ENCODE data around the gene KCNAB1.
"Not testable (repeated sequence)": the region's sequence is repeated elsewhere in the genome, so short reads cannot be mapped to it uniquely, and the experiment has no call there.

KCNAB1 gene

DNA sequence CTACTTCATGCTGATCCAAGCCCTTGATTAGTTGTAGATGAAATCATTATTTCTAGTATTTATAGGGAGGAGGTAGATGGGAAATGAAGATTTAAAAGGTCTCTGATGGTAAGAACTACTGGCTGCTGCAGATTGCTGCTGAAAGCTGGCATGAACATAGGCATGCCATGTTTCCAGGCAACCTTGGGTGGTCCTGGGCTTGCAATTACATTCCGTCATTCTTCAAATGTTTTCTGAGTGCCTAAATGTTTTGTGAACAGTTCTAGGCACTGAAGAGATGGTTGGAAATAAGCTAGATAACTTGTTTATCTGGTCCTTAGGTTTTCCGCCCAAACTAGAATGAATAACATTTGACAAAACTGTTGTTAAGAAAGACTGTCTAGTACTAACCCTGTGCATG lies 95.8 kb downstream of the KCNAB1 start:
- no peak for DNase-seq (ENCODE audit: low read depth in 2 of 2, low spot score in 1 of 2)

DNA sequence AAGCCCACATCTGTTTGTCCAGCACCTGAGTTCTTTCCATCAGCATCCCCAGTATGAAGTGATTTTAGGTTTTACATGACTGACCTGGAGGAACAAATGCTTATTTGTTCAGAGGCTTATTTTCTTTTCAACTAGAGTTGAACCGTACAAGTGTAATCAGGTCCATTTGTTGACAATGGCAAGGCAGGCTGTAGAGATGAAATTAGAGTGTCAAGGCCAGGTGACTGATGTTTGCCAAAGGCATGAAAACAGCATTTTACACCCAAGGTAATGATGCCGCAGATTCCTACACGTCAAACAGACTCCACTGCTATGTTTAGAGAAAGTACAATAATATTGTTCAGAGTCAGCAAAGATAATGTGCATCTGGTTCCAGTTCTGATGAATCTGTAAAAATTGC lies 96.5 kb downstream of the KCNAB1 start:
- no peak for DNase-seq (ENCODE audit: low read depth in 2 of 2, low spot score in 1 of 2)

DNA sequence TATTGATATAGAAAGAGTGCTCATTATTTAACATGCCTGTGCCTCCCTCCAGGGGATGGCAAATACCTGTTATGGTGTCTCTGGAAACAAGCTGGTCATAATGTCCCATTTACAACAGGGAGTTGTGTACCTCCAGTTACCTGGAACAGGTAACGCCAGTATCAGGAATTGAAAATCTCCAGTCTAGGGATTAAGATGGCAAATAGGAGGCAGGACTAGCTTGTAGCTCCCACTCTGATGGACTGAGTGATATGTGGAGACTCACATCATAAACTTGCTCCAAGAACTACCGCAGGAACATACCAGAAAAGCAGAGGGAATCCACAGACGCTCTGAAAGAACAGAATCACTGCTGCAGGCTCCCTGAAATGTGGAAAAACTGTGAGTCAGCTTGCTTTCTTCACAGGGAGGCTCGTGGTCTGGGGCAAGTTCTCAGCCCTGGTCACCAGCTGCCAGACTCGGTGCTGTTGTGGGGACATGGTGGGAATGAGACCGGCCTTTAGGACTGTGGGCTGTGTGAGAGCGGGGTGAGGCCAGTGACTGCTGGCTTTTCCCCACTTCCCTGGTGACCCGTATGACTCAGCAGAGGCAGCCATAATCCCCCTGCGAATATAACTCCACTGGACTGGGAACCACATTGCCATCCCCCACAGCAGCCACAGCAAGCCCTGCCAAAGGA lies 97.4 kb downstream of the KCNAB1 start:
- no peak for DNase-seq (ENCODE audit: low read depth in 2 of 2, low spot score in 1 of 2)

DNA sequence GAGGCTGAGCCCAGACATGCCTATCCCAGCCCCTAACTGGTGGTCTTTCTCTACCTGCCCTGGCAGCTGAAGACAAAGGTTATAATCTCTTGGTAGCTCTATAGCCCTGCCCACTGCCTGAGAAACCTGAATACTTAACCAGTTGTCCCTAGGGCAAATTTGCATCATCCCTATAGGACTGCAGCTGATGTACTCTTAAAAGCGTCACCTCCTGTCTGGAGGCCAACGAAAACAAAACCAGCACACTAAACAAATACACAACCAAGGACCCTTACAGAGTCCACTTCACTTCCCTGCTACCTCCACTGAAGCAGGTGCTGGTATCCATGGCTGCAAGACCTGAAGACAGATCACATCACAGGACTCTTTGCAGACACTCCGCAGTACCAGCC lies 98.0 kb downstream of the KCNAB1 start:
- DNase-seq (ENCODE audit: low read depth in 2 of 2, low spot score in 1 of 2): no peak

DNA sequence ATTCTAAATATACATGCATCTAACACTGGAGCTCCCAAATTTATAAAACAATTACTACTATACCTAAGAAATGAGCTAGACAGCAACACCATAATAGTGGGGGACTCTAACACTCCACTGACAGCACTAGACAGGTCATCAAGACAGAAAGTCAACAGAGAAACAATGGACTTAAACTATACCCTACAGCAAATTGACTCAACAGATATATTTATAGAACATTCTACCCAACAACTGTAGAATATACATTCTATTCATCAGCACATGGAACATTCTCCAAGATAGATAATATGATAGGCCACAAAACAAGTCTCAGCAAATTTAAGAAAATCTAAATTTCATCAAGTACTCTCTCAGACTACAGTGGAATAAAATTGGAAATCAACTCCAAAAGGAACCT lies 102.0 kb downstream of the KCNAB1 start:
- DNase-seq (ENCODE audit: low read depth in 2 of 2, low spot score in 1 of 2): not testable (repeated sequence)

DNA sequence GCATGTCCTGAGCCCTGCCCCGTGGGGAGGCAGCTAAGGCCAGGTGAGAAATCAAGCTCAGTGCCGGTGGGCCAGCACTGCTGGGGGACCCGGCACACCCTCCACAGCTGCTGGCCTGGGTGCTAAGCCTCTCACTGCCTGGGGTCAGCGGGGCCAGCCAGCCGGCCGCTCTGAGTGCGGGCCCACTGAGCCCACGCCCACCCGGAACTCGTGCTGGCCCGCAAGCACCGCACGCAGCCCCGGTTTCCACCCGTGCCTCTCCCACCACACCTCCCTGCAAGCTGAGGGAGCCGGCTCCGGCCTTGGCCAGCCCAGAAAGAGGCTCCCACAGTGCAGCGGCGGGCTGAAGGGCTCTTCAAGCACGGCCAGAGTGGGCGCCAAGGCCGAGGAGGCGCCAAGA lies 103.7 kb downstream of the KCNAB1 start:
- not testable (repeated sequence) for DNase-seq (ENCODE audit: low read depth in 2 of 2, low spot score in 1 of 2)

DNA sequence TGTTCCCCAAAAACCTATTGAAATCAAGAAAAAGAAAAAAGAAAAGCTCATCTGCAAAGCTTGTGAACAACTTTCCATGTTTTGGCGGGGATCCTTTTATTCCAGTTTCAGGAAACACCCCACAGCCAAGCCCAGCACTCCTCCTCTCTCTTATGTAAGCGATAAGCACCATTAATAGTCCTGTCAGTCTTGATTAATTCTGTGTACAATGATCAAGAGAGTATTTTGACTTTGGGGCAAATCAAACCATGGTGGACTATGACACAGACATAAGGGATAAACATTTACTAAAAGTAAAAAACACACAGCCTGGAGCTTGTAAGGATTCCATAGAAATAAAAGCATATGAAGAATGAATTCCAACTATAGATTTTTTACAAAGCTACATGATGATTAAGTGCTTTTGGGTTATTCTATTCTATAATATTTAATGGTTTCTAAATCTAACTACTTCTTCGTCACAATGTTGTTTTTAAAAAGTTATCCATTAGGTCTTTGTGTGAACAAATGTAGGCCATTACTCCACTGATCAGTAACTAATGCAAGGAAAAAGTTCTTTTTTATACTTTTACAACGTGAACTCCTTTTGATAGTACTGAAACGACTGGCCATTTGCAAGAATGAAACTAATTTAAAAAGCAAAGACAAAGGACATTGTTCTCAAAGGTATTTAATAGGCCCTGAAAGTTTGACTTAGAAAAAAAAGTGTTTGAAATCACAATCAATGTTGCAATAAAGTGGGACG lies 106.5 kb downstream of the KCNAB1 start:
- DNase-seq (ENCODE audit: low read depth in 2 of 2, low spot score in 1 of 2): no peak

DNA sequence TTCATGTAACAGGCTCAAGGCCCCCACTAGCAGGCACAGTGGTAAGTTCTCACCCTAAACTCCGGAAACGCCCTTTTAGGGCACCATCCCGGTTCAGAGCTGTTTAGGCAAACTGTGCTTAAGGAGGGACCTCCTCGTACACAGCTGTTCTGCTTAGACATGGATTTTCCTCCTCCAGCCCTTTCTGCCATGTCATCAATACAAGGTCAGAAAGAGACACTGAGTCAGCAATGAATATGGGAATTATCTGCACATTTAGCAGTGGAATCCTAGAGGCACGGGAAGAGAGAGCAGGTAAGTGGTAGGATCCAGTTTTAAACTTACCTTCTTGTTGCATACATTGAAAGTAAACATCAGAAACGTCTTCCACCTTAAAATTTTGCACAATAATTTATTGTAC lies 107.3 kb downstream of the KCNAB1 start:
- no peak for DNase-seq (ENCODE audit: low read depth in 2 of 2, low spot score in 1 of 2)

DNA sequence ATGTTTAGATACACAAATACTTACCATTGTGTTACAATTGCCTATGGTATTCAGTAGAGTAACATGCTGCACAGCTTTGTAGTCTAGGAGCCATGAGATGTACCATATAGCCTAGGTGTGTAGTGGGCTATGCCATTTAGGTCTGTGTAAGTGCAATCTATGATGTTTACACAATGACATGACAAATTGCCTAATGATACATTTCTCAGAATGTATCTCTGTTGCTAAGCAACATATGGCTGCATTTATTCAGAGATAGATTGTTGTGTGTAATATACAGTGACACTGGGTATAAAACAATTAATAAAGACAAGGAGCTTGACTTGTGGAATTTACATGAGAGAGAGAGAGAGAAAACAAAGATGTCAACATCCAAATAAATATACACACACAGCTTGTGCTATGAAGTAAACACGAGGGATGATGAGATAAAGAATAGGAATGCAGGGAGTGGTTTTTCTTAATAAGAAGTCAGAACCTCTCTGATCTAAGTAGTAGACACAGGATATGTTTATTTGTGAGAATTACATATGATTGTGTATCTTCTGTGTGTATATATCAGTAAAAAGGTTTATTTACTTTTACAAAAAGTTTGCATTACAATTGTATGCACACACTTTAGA lies 110.0 kb downstream of the KCNAB1 start:
- no peak for DNase-seq (ENCODE audit: low read depth in 2 of 2, low spot score in 1 of 2)

DNA sequence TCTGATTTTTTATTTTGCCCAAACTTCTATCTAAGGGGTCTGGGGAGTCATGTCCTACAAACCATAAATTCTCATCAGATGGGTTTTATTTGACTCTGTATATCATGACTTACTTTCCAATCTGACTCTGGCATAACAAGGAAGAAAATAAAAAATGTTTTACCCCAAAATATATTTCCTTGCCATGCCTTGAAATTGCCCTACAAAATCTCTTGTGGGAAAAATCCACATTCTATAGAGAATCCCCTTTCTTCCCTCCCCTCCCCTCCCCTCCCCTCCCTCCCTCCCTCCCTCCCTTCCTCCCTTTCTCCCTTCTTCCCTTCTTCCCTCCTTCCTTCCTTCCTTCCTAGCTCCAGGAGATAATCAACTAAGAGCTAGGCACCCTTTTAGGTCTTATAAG lies 110.8 kb downstream of the KCNAB1 start:
- DNase-seq (ENCODE audit: low read depth in 2 of 2, low spot score in 1 of 2): not testable (repeated sequence)

DNA sequence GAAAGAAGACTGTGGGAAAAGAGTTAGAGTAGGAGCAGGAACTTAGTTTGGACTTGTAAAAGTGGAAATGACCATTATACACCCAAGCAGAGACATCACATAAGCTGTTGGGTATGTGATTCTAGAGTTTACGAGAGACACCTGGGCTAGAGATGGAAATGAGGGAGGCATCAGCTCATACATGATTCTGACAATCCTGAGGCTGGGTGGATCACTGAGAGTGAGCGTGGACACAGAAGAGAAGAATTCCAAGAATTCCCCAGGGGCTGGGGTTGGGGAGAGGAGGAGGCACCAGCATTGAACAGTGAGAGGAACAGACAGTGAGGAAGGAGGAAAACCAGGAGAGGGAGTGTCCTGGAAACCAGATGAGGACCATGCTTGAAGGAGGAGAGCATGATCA lies 113.5 kb downstream of the KCNAB1 start:
- DNase-seq (ENCODE audit: low read depth in 2 of 2, low spot score in 1 of 2): no peak

DNA sequence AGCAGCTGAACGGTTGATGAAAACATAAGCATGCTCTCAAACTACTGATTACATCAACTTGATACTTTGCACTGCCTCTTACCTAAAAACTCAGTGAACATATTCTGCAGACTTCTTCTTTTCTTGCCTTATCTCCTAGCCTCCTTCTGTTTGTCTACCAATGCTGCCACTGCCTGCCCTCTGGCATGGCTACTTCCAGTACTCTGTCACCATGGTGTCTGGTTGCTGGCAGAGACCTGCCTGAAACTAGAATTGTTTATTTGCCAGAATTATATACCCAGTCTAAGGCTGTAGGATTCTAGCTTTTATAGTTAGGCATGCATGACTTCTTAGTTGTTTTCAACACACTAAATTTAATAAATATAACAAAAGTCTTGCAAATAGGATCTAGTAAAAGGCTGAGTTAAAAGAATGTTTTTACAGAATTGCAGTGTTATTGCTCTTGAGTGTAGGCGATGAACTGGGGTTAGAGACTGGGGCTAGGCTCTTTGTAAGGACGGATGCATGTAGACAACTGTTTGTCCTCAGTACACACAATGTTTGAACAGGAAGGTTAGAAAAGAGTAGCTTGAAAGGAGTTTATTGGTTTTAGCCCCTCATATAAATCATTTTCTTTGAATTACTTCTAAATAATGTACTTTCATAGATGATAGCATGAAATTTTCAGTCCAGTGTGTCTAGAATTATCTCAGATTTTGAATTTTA lies 116.3 kb downstream of the KCNAB1 start:
- DNase-seq (ENCODE audit: low read depth in 2 of 2, low spot score in 1 of 2): no peak

DNA sequence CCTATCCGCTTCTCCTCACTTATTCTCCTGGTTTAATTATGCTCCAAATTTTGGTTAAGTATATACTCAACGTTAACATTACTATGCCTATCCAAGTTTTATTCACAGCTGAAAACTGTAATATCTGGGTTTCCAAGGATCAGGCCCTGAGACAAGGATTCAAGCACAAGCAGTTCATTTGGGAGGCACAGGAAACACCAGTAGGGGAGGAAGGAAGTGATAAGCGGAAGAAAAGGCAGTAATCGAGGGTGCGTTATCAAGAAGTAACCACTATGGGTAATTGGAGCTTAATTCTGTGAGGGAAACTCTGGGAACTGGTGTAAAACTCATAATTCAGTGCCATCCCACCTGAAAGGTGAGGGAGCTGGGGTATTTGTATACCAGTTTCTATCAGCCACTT lies 120.3 kb downstream of the KCNAB1 start:
- no peak for DNase-seq (ENCODE audit: low read depth in 2 of 2, low spot score in 1 of 2)

DNA sequence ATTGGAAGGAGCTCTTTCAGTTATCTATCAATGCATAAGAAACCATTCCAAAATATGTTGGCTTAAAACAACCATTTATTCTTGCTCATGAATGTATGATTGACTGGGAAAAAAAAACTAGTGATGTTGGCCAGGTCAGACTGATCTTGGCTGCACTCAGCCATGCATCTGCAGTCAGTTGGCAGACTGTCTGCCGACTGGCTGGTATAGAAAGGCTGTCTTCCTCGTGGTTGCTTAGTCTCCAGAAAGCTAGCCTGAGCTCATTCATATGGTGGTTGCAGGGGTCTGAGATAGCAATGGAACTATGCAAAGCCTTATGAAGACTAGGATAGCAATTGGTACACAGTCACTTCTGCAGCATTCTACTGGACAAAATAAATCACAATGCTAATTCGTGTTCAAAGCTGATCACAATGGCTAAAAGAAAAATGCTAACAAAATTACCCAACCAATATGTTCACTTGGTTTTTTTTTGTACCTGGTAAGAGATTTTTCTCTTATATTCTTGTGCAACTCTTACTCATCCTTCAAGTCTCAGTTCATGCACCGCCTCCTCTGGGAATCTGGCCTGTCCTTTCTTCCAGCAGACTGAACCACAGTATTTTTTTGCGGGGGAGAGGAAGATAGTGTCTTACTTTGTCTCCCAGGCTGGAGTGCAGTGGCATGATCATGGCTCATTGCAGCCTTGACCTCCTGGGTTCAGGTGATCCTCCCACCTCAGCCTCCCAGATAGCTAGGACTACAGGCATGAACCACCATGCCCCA lies 126.8 kb downstream of the KCNAB1 start:
- DNase-seq (ENCODE audit: low read depth in 2 of 2, low spot score in 1 of 2): no peak

DNA sequence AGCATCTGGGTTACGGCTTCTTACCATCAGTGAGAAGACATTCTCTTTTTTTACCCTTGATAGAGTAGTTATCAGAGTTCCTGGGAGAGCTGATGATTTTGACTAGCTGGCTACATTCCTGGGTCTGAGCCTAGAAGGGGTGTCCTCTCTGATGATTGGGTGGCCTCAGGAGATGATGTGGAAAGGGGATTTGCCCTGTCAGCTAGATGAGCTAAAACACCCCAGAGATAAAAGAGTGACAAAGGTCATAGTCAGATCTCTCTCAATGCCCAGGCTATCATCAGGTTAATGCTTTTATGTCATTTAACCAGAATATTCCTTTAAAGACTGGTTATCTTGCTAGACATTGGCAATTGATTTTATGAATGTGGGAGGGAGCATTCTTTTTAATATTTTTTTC lies 130.2 kb downstream of the KCNAB1 start:
- DNase-seq (ENCODE audit: low read depth in 2 of 2, low spot score in 1 of 2): no peak

DNA sequence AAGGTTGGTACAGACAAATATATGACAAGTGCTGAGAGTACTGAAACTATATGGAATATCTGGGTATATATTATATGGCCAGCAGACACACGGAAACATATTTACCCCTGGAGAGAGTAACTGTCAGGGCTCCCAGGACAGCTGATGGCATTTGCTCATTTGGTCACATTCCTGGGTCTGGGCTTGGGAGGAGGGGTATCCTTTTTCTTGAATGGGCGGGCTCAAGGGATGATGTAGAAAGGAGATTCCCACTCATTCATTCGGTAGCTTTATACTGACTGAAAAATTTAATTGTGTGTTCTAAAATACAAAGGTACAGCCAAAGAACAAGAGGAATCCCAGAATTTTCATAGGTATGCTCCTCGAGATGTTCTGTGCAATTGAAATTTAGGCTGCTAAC lies 131.0 kb downstream of the KCNAB1 start:
- DNase-seq (ENCODE audit: low read depth in 2 of 2, low spot score in 1 of 2): no peak

DNA sequence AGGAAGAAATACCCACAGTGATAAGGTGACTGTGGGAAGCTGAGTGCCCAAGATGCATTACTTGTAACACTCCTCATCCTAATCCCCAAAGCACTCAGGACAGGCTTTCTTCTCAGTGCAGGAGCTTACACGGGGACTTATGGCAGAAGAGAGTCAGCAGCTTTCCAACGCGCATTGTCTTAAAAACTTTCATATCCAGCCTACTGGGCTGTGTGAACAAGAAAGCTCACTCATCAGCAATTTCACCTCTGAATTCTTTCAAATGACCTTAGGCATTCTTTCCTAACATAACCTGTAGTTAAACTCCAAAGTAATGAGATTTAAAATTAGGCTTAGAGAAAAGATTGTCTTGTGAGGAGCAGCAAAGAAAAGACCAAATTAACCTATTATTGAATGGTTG lies 132.3 kb downstream of the KCNAB1 start:
- no peak for DNase-seq (ENCODE audit: low read depth in 2 of 2, low spot score in 1 of 2)

DNA sequence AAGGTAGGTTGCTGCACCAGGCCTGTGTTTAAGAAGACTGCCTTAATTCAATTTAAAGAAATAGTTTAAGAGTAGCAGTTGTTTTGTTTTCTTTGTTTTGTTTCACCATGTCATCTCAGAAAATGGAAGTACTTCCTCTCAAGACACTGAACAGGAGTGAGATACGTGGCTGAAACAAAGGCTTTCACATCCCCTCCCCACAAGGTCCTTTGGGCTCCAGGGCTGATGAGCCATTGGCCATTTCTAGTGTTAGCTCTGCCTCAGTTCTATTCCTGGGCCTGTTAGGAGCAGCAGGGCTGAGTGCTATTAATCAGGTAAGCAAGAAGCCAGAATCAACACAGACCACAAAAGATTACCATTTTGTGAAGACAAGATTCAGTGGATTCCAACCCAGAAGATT lies 132.8 kb downstream of the KCNAB1 start:
- DNase-seq (ENCODE audit: low read depth in 2 of 2, low spot score in 1 of 2): no peak

DNA sequence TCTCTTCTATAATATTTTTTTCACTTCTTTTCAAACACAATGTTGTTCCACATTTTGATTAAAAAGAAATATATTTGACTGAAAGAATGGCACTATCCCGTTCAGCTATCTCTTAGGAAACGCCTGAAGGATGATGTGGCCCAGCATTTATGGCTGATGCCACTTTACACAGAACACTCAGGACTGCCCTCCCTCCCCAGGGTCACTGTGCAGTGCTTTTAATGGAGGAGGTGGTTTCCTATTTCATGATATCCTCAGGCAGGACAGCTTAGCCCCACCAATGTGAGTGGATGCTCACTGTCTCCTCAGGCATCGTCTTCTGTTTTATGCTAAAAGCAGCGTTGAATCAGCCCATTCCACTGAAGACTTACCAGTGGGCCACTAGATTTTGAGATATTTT lies 135.9 kb downstream of the KCNAB1 start:
- DNase-seq (ENCODE audit: low read depth in 2 of 2, low spot score in 1 of 2): no peak

DNA sequence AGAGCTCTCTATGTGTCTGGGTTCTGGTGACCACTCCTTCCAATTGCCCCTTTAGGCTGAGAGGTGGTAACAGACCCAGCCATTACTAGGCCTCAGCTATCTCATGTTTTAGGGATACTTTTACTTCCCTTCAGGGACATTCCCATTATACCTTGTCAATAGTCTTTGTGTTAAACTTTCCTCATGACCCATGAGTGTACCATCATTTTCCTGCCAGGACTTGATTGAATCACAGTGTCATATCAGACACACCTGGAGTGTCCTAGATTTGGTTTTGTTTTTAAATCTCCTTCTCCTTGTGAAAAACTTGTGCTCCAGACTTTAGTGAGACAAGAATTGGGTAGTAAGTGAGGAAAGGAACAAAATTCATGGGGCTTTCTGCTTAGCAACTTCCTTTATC lies 136.6 kb downstream of the KCNAB1 start:
- no peak for DNase-seq (ENCODE audit: low read depth in 2 of 2, low spot score in 1 of 2)

DNA sequence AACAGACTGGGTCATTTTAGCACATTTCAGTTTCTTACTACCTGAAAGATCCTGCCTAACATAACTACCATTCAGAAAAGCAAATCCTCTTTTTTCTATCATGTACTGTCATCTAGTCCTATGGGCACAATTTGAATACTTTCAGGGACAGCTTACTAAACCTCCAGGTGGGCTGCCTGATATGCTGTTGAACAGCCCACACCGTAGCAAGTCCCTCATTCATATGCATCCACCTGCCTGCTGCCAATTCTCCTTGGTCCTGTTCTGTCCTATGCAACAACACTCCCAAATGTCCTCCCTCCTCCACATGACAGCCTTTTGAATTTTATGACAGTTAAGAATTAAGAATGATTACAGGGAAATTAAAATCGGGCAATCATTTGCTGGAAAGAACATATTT lies 137.9 kb downstream of the KCNAB1 start:
- no peak for DNase-seq (ENCODE audit: low read depth in 2 of 2, low spot score in 1 of 2)
